HG03060 (cell line): ENCODE data around the gene ABCF2.
A peak's percentile ranks its signal among the peaks of the same experiment; 100 is the strongest.

ENCODE experiments used
- ATAC-seq: cut with Tn5 transposase; IDR thresholded peaks from one replicate; pipeline ENCODE4 v1.9.1; 2021; ENCODE audit warnings: low read depth, moderate number of reproducible peaks; ENCODE audit not compliant: unreplicated experiment

The ABCF2 gene

GRCh38 chr7:151242159-151243044 lies 15.4 kb upstream of the ABCF2 start:
- ATAC-seq = no peak

GRCh38 chr7:151241755-151242096 lies 14.7 kb upstream of the ABCF2 start:
- no peak for ATAC-seq

- ATAC-seq = no peak
Observed at GRCh38 chr7:151240942-151241754, 14.1 kb upstream of the ABCF2 start.

- ATAC-seq = no peak
Observed at GRCh38 chr7:151240536-151240935, 13.5 kb upstream of the ABCF2 start.

GRCh38 chr7:151239837-151240459 lies 12.9 kb upstream of the ABCF2 start:
- no peak for ATAC-seq

GRCh38 chr7:151238924-151239836 lies 12.2 kb upstream of the ABCF2 start:
- no peak for ATAC-seq

- ATAC-seq = no peak
Observed at GRCh38 chr7:151238190-151238810, 11.3 kb upstream of the ABCF2 start.

GRCh38 chr7:151237244-151238189 lies 10.5 kb upstream of the ABCF2 start:
- no peak for ATAC-seq

GRCh38 chr7:151236406-151236805 lies 9.4 kb upstream of the ABCF2 start:
- no peak for ATAC-seq

- ATAC-seq = no peak
Observed at GRCh38 chr7:151235091-151235787, 8.2 kb upstream of the ABCF2 start.

- no peak for ATAC-seq
Observed at GRCh38 chr7:151233804-151234203, 6.8 kb upstream of the ABCF2 start.

- no peak for ATAC-seq
Observed at GRCh38 chr7:151232917-151233701, 6.1 kb upstream of the ABCF2 start.

- peak; percentile 92 for ATAC-seq
Observed at GRCh38 chr7:151232091-151232916, 5.3 kb upstream of the ABCF2 start, which contains the start of gene CHPF2. Gene CHPF2, plus strand, starts transcription at chr7:151232483. Its CDS starts 1,529 bp downstream, at chr7:151234012.

GRCh38 chr7:151231080-151231479 lies 4.1 kb upstream of the ABCF2 start:
- ATAC-seq = no peak

GRCh38 chr7:151229249-151229648 lies 2.2 kb upstream of the ABCF2 start:
- ATAC-seq = no peak
